GM12801 (cell line): ENCODE results near the gene BEND3.

Experiments
- CTCF ChIP-seq: IDR thresholded peaks from one replicate; pipeline ENCODE4 v1.5.1; 2011; ENCODE audit warnings: control low read depth; ENCODE audit not compliant: insufficient read length; ENCODE audit errors: extremely low read depth

BEND3 gene

DNA sequence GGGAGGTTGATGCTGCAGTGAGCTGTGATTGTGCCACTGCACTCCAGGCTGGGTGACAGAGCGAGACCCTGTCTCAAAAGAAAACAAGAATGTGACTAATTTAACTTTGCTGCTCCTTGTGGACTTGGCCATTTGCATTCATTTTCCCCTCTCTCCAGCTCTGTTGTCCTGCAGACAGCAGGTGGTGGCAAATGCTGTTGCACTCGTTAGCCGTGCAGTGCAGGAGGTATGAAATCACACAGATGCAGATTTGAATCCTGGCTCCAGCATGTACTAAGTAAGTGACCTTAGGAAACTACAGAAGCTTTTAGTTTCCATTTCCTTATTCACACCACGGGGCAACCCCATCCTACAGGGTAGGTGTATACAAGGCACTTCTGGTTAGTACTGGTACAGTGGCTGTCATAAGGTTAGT is 9.6 kb upstream of the BEND3 start:
- no peak for TF ChIP-seq CTCF

GRCh38 chr6:107123501-107123900 is 8.2 kb upstream of the BEND3 start:
- TF ChIP-seq CTCF: no peak

- TF ChIP-seq CTCF: no peak
These were observed 7.4 kb upstream of the BEND3 start for GRCh38 chr6:107122748-107123147.

GRCh38 chr6:107121964-107122495 is 6.7 kb upstream of the BEND3 start:
- no peak for TF ChIP-seq CTCF

DNA sequence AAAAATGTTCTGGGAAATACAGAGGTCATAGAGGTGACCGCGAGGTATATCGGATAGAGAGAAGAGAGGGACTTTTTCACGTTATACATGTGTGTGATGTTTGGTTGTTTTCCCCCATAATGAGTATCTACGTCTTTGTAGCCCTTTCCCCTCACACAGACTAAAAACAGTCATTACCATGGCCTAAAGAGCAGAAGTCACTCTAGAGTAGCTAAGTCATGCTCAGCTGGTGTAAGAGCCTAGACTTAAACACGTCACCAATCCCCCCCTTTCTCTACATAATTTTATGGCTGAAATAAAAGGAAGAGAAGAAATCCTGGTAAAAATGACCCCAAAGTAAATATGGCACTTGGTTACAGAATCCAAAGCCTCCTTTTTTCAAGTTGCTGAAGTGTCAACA is 6.0 kb upstream of the BEND3 start:
- no peak for TF ChIP-seq CTCF

- TF ChIP-seq CTCF: no peak
These were observed 5.1 kb upstream of the BEND3 start for GRCh38 chr6:107120404-107120803.

GRCh38 chr6:107118976-107119375 is 3.7 kb upstream of the BEND3 start:
- no peak for TF ChIP-seq CTCF

DNA sequence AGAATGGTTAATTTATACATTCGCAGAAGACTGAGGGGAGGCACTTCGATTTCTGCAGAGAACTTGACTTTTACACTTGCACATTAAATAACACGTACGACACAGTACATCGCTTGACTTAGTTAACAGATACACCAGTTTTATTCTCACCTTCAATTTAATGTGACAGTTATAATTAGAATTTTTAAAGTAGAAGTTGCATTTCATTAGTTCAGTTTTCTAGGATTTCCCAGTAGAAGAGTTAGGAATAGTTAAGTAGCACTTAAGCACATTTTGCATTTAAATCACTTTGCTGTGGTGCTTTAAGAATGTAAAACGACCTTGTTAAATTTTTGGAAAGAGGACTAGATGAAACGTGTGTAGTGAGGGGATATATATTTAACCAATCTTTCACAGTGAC is 1.6 kb upstream of the BEND3 start:
- no peak for TF ChIP-seq CTCF
